ENCODE data around the gene BTG3.

Gene BTG3

GRCh38 chr21:17609681-17610080, 3.0 kb downstream of the BTG3 start:
- TF ChIP-seq TCF12 (IDR thresholded peaks at IDR 0.05; ENCODE audit: low read depth) (no peak), YY1 (IDR thresholded peaks at IDR 0.05; ENCODE audit: low read depth) (no peak), TAF1 (IDR thresholded peaks at IDR 0.05; ENCODE audit: low read depth) (no peak), FOXM1 (IDR thresholded peaks at IDR 0.05; ENCODE audit: borderline replicate concordance, low read depth) (no peak), ZBTB7A (IDR thresholded peaks at IDR 0.05; ENCODE audit: low read depth) (no peak), REST (IDR thresholded peaks at IDR 0.05; ENCODE audit: low read depth) (no peak), MAX (IDR thresholded peaks at IDR 0.05) (no peak), TEAD4 (IDR thresholded peaks at IDR 0.05) (no peak), RAD21 (IDR thresholded peaks at IDR 0.05; ENCODE audit: low read depth) (no peak), CREB1 (IDR thresholded peaks at IDR 0.05; ENCODE audit: low read depth) (no peak), EP300 (IDR thresholded peaks at IDR 0.05; ENCODE audit: borderline replicate concordance) (no peak), USF1 (IDR thresholded peaks at IDR 0.05) (no peak), NFIC (IDR thresholded peaks at IDR 0.05) (no peak), CEBPB (IDR thresholded peaks at IDR 0.05) (no peak), EGR1 (IDR thresholded peaks at IDR 0.05) (no peak)

- TF ChIP-seq USF1 (IDR thresholded peaks at IDR 0.05) (no peak), YY1 (IDR thresholded peaks at IDR 0.05; ENCODE audit: low read depth) (no peak), TEAD4 (IDR thresholded peaks at IDR 0.05) (no peak), FOXM1 (IDR thresholded peaks at IDR 0.05; ENCODE audit: borderline replicate concordance, low read depth) (no peak), MAX (IDR thresholded peaks at IDR 0.05) (no peak), ZBTB7A (IDR thresholded peaks at IDR 0.05; ENCODE audit: low read depth) (no peak), EGR1 (IDR thresholded peaks at IDR 0.05) (no peak), RAD21 (IDR thresholded peaks at IDR 0.05; ENCODE audit: low read depth) (no peak), CEBPB (IDR thresholded peaks at IDR 0.05) (no peak), TCF12 (IDR thresholded peaks at IDR 0.05; ENCODE audit: low read depth) (no peak)
Observed at GRCh38 chr21:17607684-17608083, 5.0 kb downstream of the BTG3 start.

- no peak for TF ChIP-seq NFIC (IDR thresholded peaks at IDR 0.05)
- no peak for TF ChIP-seq RAD21 (IDR thresholded peaks at IDR 0.05; ENCODE audit: low read depth)
- TF ChIP-seq EP300 (IDR thresholded peaks at IDR 0.05; ENCODE audit: borderline replicate concordance) = no peak
- no peak for TF ChIP-seq TEAD4 (IDR thresholded peaks at IDR 0.05)
- TF ChIP-seq TAF1 (IDR thresholded peaks at IDR 0.05; ENCODE audit: low read depth) = no peak
- no peak for TF ChIP-seq REST (IDR thresholded peaks at IDR 0.05; ENCODE audit: low read depth)
- no peak for TF ChIP-seq FOXM1 (IDR thresholded peaks at IDR 0.05; ENCODE audit: borderline replicate concordance, low read depth)
- TF ChIP-seq MAX (IDR thresholded peaks at IDR 0.05) = no peak
- TF ChIP-seq CREB1 (IDR thresholded peaks at IDR 0.05; ENCODE audit: low read depth) = no peak
- TF ChIP-seq ZBTB7A (IDR thresholded peaks at IDR 0.05; ENCODE audit: low read depth) = no peak
Observed at GRCh38 chr21:17602874-17603273, 9.8 kb downstream of the BTG3 start.

- TF ChIP-seq FOXM1 (IDR thresholded peaks at IDR 0.05; ENCODE audit: borderline replicate concordance, low read depth) (no peak), CREB1 (IDR thresholded peaks at IDR 0.05; ENCODE audit: low read depth) (no peak), CEBPB (IDR thresholded peaks at IDR 0.05) (no peak), EGR1 (IDR thresholded peaks at IDR 0.05) (no peak), RAD21 (IDR thresholded peaks at IDR 0.05; ENCODE audit: low read depth) (no peak)
Observed at GRCh38 chr21:17598437-17598836, 14.3 kb downstream of the BTG3 start.

- TF ChIP-seq EGR1 (IDR thresholded peaks at IDR 0.05) = no peak
- no peak for TF ChIP-seq TAF1 (IDR thresholded peaks at IDR 0.05; ENCODE audit: low read depth)
- no peak for TF ChIP-seq USF1 (IDR thresholded peaks at IDR 0.05)
- TF ChIP-seq CREB1 (IDR thresholded peaks at IDR 0.05; ENCODE audit: low read depth) = no peak
- no peak for TF ChIP-seq TCF12 (IDR thresholded peaks at IDR 0.05; ENCODE audit: low read depth)
- TF ChIP-seq FOXM1 (IDR thresholded peaks at IDR 0.05; ENCODE audit: borderline replicate concordance, low read depth) = no peak
- no peak for TF ChIP-seq NFIC (IDR thresholded peaks at IDR 0.05)
- no peak for TF ChIP-seq MAX (IDR thresholded peaks at IDR 0.05)
- TF ChIP-seq RAD21 (IDR thresholded peaks at IDR 0.05; ENCODE audit: low read depth) = no peak
- no peak for TF ChIP-seq REST (IDR thresholded peaks at IDR 0.05; ENCODE audit: low read depth)
- TF ChIP-seq TEAD4 (IDR thresholded peaks at IDR 0.05) = no peak
- TF ChIP-seq CEBPB (IDR thresholded peaks at IDR 0.05) = no peak
- no peak for TF ChIP-seq YY1 (IDR thresholded peaks at IDR 0.05; ENCODE audit: low read depth)
- no peak for TF ChIP-seq EP300 (IDR thresholded peaks at IDR 0.05; ENCODE audit: borderline replicate concordance)
- TF ChIP-seq ZBTB7A (IDR thresholded peaks at IDR 0.05; ENCODE audit: low read depth) = no peak
Observed at GRCh38 chr21:17597680-17598079, 15.0 kb downstream of the BTG3 start.
